CD4-positive, alpha-beta memory T cell (primary cell): Measurements from ENCODE around the gene EZH2. TPM values are rescaled to one million over a fixed set of nuclear protein-coding genes. Genes with fewer than 3 reads are reported as not detected.
A peak's percentile ranks its signal among the peaks of the same experiment; 100 is the strongest.

Experiments used
- CTCF ChIA-PET: fragments of 350-600 bp; sonication (Branson Sonifier 250); formaldehyde crosslinking; loops from one replicate; lab custom pipeline; 2021; ENCODE audit warnings: inconsistent platforms; ENCODE audit not compliant: partially characterized antibody; lab: Charles Lee
- POLR2A ChIA-PET: fragments of 350-600 bp; sonication (Branson Sonifier 250); formaldehyde crosslinking; loops from one replicate; lab custom pipeline; 2021; ENCODE audit not compliant: partially characterized antibody; lab: Charles Lee
- DNase-seq, 5 donors: peaks; one replicate each; pipeline versions ENCODE4 v3.0.0 to v3.0.0-alpha.2; 2020 to 2022; ENCODE audit warnings: mixed read lengths in 1 of 5
- H3K27ac ChIP-seq: one replicate; pipeline ENCODE4 v1.7.0; 2013; ENCODE audit warnings: low read depth, low read length
- H3K27me3 ChIP-seq: 2 replicates; pipeline ENCODE4 v1.7.0; 2013; ENCODE audit warnings: mild to moderate bottlenecking, low read length, moderate library complexity; ENCODE audit not compliant: insufficient read depth
- H3K36me3 ChIP-seq: 2 replicates; pipeline ENCODE4 v1.7.0; 2013; ENCODE audit warnings: mild to moderate bottlenecking, low read length, moderate library complexity; ENCODE audit not compliant: insufficient read depth
- H3K4me1 ChIP-seq: 2 replicates; pipeline ENCODE4 v1.7.0; 2013; ENCODE audit warnings: mild to moderate bottlenecking, low read length, moderate library complexity; ENCODE audit not compliant: insufficient read depth
- H3K4me3 ChIP-seq, 2 donors: one replicate each; pipeline ENCODE4 v1.7.0; 2013; ENCODE audit warnings: low read length in 2 of 2, mild to moderate bottlenecking in 1 of 2
- H3K9me3 ChIP-seq, 2 donors: one replicate each; pipeline ENCODE4 v1.7.0; 2013; ENCODE audit warnings: low read length in 2 of 2, control low read depth in 1 of 2; ENCODE audit not compliant: control insufficient read depth in 1 of 2
- H3K27ac Mint-ChIP-seq, 7 donors: one replicate each; pipeline ENCODE4 v1.8.0; 2020 to 2021; ENCODE audit warnings: mixed read lengths in 7 of 7, mild to moderate bottlenecking in 6 of 7, inconsistent platforms in 3 of 7, moderate library complexity in 3 of 7
- H3K27me3 Mint-ChIP-seq, 2 donors: one replicate each; pipeline ENCODE4 v1.8.0; 2020 to 2021; ENCODE audit warnings: mixed read lengths in 2 of 2
- H3K36me3 Mint-ChIP-seq, 2 donors: one replicate each; pipeline ENCODE4 v1.8.0; 2020 to 2021; ENCODE audit warnings: mixed read lengths in 2 of 2, inconsistent platforms in 1 of 2, mild to moderate bottlenecking in 1 of 2
- H3K4me1 Mint-ChIP-seq, 4 donors: one replicate each; pipeline ENCODE4 v1.8.0; 2020 to 2021; ENCODE audit warnings: mixed read lengths in 4 of 4, mild to moderate bottlenecking in 1 of 4
- H3K4me3 Mint-ChIP-seq, 8 donors: one replicate each; pipeline ENCODE4 v1.8.0; 2020 to 2021; ENCODE audit warnings: mixed read lengths in 8 of 8, mild to moderate bottlenecking in 7 of 8, moderate library complexity in 6 of 8, inconsistent platforms in 3 of 8
- H3K9me3 Mint-ChIP-seq, 8 donors: one replicate each; pipeline ENCODE4 v1.8.0; 2020 to 2021; ENCODE audit warnings: mixed read lengths in 8 of 8, mild to moderate bottlenecking in 5 of 8, inconsistent platforms in 3 of 8, moderate library complexity in 1 of 8
- intact Hi-C: fragments of 100-400 bp; cut with micrococcal nuclease; formaldehyde crosslinking; loops from one replicate; pipeline ENCODE4 v1.15.1; 2023
- polyA plus RNA-seq, 2 donors: library from polyadenylated mRNA; unstranded; fragments of 300-500 nt; fragmentation: Illumina TruSeq; gene quantifications; one replicate each; pipeline ENCODE4 v1.2.3, GENCODE V29; 2021
- total RNA-seq, 2 experiments: library from RNA; stranded (reverse); gene quantifications; one replicate each; pipeline ENCODE4 v1.2.3, GENCODE V29; 2021

EZH2 gene
- total and polyA plus RNA-seq, 4 experiments from 2014 or later: 4.3 to 11.3 (median 7.5) TPM

DNA sequence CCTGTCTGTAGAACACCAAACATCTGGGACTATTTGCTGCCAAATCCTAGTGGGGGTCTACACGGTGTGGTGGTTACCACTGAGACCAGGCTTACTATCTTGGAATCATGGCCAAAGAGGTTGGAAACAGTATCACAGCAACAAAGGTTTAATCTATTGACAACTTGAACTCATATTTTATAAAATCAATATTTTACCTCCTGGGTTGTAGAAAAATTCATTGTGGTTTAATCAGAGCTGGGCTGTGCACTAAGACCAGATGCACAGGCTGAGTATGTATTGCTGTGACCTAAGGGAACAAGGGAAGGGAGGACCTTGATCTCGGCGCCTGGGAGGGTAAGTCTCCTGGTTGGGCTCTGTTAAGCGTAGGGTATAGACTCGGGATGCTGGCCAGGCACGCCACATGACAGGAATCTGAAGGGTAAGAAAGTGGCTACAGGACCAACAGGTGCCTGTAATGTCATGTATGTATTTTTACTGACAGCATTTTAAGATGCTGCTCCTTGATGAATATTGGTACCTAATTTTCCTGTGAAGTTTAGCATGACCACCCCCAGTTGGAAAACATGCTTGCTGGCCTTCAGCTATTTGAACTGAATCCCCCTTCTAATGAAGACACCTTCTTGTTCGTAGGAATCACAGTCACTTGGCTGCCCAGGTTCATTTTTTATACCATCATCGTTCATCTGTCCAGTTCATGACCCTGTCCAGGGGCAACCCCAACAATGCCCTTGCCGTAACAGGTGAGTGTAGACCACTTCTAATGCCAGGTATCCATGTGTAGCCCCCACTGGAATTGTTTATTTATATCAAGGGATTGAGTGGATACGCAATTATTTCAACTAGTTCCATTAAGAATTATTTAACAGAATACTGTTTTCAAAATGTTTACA lies 79.5 kb downstream of the EZH2 start:
- no peak overlapping the region for H3K4me3 Mint-ChIP-seq
- no peak for DNase-seq
- Histone ChIP-seq H3K4me1 (no peaks in the 10 kb centered on the region), H3K27me3 (no peaks in the 10 kb centered on the region), H3K4me3 (no peak overlapping the region), H3K9me3 (no peaks in the 10 kb centered on the region), H3K27ac (no peak overlapping the region), H3K36me3 (peaks cover 11% of the 10 kb centered on the region)
- H3K36me3 Mint-ChIP-seq: peaks cover 38 to 54% of the 10 kb centered on the region in 2 donors
- ChIA-PET POLR2A (no interaction called here), CTCF (interaction anchor here (1.6 to 1.8 kb wide), 2 partner anchors 10 to 158 kb away, joined by 7 to 8 read pairs; no protein-coding TSS in a partner anchor)
- peak overlapping the region in 3 of 7 donors; percentile 32 to 60 (median 52) for H3K27ac Mint-ChIP-seq
- H3K9me3 Mint-ChIP-seq: no peaks in the 10 kb centered on the region
- intact Hi-C loops: no loop called here
- peaks cover 0 to 2% (median 0%) of the 10 kb centered on the region in 4 donors for H3K4me1 Mint-ChIP-seq
- no peaks in the 10 kb centered on the region for H3K27me3 Mint-ChIP-seq

DNA sequence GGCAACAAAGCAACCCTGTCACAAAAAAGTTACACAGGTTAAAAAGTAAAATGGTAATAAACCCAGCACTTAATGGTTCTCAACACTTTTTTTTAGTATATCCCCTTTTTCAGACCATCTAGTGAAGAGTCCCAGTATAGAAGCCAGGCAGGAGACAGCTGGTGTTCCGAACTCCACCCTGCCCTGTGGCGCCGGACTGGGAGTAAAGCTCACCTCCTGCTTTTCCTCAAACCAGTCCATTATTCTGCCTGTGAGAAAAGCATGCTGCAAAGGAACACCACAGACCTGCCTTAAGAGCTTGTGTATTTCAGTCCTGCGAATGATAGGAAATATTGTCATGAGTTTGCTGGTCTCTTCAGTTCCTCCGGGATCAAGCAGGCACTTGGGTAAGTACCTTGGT lies 81.0 kb downstream of the EZH2 start:
- POLR2A ChIA-PET: no interaction called here
- H3K4me3 ChIP-seq: no peak overlapping the region
- H3K36me3 ChIP-seq: peaks cover 26% of the 10 kb centered on the region
- CTCF ChIA-PET: interaction anchor here (0.7 kb wide), 1 partner anchor 29 kb away, joined by 3 read pairs; no protein-coding TSS in a partner anchor
- no peak overlapping the region for H3K4me3 Mint-ChIP-seq
- H3K4me1 ChIP-seq: no peaks in the 10 kb centered on the region
- H3K27me3 Mint-ChIP-seq: no peaks in the 10 kb centered on the region
- H3K9me3 Mint-ChIP-seq: no peaks in the 10 kb centered on the region
- intact Hi-C loops: no loop called here
- H3K9me3 ChIP-seq: no peaks in the 10 kb centered on the region
- peaks cover 0 to 2% (median 0%) of the 10 kb centered on the region in 4 donors for H3K4me1 Mint-ChIP-seq
- no peaks in the 10 kb centered on the region for H3K27me3 ChIP-seq
- H3K27ac ChIP-seq: no peak overlapping the region
- DNase-seq: no peak
- peak overlapping the region in 2 of 7 donors; percentile 41 to 50 for H3K27ac Mint-ChIP-seq
- peaks cover 51 to 57% of the 10 kb centered on the region in 2 donors for H3K36me3 Mint-ChIP-seq

DNA sequence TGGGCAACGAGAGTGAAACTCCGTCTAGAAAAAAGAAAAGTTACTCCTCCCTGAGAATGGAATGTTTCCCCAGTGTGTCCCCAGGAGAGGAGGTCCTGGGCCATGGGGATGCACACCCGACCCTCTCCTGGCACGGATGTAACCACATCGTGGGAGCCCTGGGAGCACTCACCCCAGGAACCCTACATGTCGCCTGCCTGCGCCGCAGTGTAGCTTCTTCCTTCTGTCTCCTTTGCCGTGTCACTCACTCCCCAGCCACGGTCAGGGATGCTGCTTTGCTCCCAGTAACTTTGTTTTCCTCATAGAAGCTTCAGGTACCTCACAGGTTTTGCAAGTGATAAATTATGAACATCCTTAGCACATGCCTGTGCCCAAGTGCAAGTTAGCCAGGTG lies 82.0 kb downstream of the EZH2 start:
- DNase-seq: no peak
- peaks cover 0 to 2% (median 0%) of the 10 kb centered on the region in 4 donors for H3K4me1 Mint-ChIP-seq
- Histone ChIP-seq H3K4me3 (no peak overlapping the region), H3K27ac (no peak overlapping the region), H3K27me3 (no peaks in the 10 kb centered on the region), H3K9me3 (no peaks in the 10 kb centered on the region), H3K36me3 (peaks cover 34% of the 10 kb centered on the region), H3K4me1 (no peaks in the 10 kb centered on the region)
- H3K9me3 Mint-ChIP-seq: no peaks in the 10 kb centered on the region
- ChIA-PET POLR2A (no interaction called here), CTCF (no interaction called here)
- H3K27ac Mint-ChIP-seq: no peak overlapping the region
- no peaks in the 10 kb centered on the region for H3K27me3 Mint-ChIP-seq
- intact Hi-C loops: no loop called here
- H3K36me3 Mint-ChIP-seq: peaks cover 49 to 63% of the 10 kb centered on the region in 2 donors
- H3K4me3 Mint-ChIP-seq: no peak overlapping the region

DNA sequence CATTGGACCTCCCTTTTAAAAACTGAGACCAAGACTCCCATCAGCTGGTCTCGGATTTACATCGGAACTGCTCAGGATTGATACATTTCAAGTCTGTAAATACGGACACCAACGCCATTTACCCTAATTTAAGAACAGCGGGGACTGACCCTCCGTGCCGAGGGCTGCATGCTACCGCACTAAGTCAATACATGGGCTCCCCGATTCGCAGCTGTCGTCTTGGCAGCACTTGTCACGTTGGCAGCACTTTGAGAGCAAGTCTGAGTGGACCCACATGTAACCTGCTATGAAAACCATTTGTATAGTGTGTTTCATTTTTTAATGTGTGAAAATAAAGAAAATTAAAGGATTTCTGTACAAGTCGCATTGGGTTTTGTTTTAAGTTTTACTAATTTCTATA lies 83.4 kb downstream of the EZH2 start:
- no peak for DNase-seq
- Histone ChIP-seq H3K4me3 (no peak overlapping the region), H3K27ac (no peak overlapping the region), H3K36me3 (peaks cover 44% of the 10 kb centered on the region), H3K27me3 (no peaks in the 10 kb centered on the region), H3K4me1 (no peaks in the 10 kb centered on the region), H3K9me3 (no peaks in the 10 kb centered on the region)
- Mint-ChIP-seq H3K27me3 (no peaks in the 10 kb centered on the region), H3K27ac (peak overlapping the region in 1 of 7 donors; percentile 65), H3K4me3 (no peak overlapping the region), H3K9me3 (no peaks in the 10 kb centered on the region), H3K36me3 (peaks cover 47 to 63% of the 10 kb centered on the region in 2 donors), H3K4me1 (peaks cover 0 to 2% (median 0%) of the 10 kb centered on the region in 4 donors)
- intact Hi-C loops: no loop called here
- POLR2A ChIA-PET: no interaction called here
- CTCF ChIA-PET: no interaction called here

DNA sequence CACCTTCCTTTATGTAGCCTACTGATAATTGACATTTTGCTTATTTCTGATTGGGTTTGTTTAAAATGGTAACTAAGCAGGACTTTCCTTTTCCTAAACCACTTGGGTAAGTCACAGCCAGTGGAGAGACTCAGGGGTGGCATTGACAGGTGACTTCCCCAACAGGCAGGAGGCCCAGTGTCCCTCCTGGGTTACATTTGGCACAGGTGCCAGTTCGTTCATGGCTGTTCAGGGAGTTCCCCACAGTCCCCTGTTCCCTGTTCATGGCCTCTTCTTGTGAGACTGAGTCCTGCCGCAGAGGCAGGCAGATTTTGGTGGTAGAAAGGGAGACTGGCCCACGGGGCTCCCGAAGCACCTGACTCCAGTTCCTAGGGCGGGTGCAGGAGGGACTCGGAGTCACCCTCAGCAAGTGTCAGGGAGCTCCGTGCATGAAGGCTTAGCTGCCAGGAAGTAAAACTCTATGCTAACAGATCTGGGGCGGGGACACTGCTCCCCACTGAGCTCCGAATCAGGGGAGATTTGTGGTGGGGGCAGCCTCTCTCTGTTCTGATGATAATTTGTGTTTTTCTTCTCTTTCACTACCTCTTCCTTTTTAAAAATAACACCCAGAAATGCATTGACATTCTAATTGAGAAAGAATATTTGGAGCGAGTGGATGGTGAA lies 84.1 kb downstream of the EZH2 start:
- Mint-ChIP-seq H3K27me3 (no peaks in the 10 kb centered on the region), H3K9me3 (no peaks in the 10 kb centered on the region), H3K4me3 (no peak overlapping the region), H3K4me1 (peaks cover 0 to under 1% (median 0%) of the 10 kb centered on the region in 4 donors), H3K27ac (peak overlapping the region in 1 of 7 donors; percentile 65), H3K36me3 (peaks cover 47 to 64% of the 10 kb centered on the region in 2 donors)
- intact Hi-C loops: no loop called here
- Histone ChIP-seq H3K4me3 (no peak overlapping the region), H3K36me3 (peaks cover 44% of the 10 kb centered on the region), H3K27ac (no peak overlapping the region), H3K9me3 (no peaks in the 10 kb centered on the region), H3K4me1 (no peaks in the 10 kb centered on the region), H3K27me3 (no peaks in the 10 kb centered on the region)
- ChIA-PET CTCF (no interaction called here), POLR2A (no interaction called here)
- DNase-seq: no peak

DNA sequence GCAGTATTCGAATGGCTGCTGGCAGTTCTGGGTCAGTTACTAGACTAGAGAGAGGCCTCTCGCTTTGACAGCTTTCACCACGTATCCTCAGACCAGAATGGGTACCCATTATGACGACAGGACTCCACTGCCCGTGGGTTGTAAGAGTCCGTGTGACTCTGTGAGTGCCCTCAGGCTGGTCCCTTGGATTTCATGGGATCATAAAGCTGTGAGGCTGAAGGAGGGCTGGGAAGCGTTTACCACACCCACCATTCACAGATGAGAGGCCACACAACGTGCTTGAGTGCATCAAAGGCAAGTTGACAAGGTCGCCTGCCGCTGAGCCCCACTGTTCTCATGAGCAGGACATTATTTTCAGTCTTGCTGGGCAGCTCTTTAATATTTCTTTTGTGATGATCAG lies 87.2 kb downstream of the EZH2 start:
- H3K27me3 ChIP-seq: no peaks in the 10 kb centered on the region
- Mint-ChIP-seq H3K36me3 (peaks cover 63 to 80% of the 10 kb centered on the region in 2 donors), H3K27ac (peak overlapping the region in 1 of 7 donors; percentile 29), H3K4me3 (no peak overlapping the region), H3K27me3 (no peaks in the 10 kb centered on the region), H3K4me1 (peaks cover 0 to 2% (median 0%) of the 10 kb centered on the region in 4 donors), H3K9me3 (no peaks in the 10 kb centered on the region)
- intact Hi-C loops: no loop called here
- H3K27ac ChIP-seq: no peak overlapping the region
- DNase-seq: no peak
- H3K36me3 ChIP-seq: peaks cover 60% of the 10 kb centered on the region
- H3K9me3 ChIP-seq: no peaks in the 10 kb centered on the region
- ChIA-PET CTCF (no interaction called here), POLR2A (no interaction called here)
- H3K4me1 ChIP-seq: no peaks in the 10 kb centered on the region
- H3K4me3 ChIP-seq: no peak overlapping the region

DNA sequence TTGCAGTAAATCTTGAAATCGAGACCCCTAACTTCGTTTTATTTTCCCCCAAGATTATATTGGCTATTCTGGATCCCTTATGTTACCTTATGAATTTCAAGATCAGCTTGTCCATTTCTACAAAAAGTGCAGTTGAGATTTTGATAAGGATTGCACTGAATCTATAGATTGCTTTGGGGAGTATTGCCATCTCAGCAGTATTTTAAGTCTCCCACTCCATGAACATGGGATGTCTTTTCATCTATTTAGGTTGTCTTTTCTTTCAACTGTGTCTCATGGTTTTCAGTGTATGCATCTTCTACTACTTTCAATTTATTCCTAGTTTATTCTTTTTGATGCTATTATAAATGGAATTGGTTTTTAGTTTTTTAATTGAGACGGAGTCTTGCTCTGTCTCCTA lies 89.6 kb downstream of the EZH2 start:
- no peaks in the 10 kb centered on the region for H3K4me1 ChIP-seq
- H3K27ac ChIP-seq: no peak overlapping the region
- H3K27me3 Mint-ChIP-seq: no peaks in the 10 kb centered on the region
- ChIA-PET CTCF (no interaction called here), POLR2A (no interaction called here)
- peaks cover 68% of the 10 kb centered on the region for H3K36me3 ChIP-seq
- no peak overlapping the region for H3K4me3 Mint-ChIP-seq
- H3K4me3 ChIP-seq: no peak overlapping the region
- H3K27me3 ChIP-seq: no peaks in the 10 kb centered on the region
- peak overlapping the region in 1 of 7 donors; percentile 22 for H3K27ac Mint-ChIP-seq
- H3K36me3 Mint-ChIP-seq: peaks cover 58 to 85% of the 10 kb centered on the region in 2 donors
- intact Hi-C loops: no loop called here
- H3K9me3 ChIP-seq: no peaks in the 10 kb centered on the region
- H3K9me3 Mint-ChIP-seq: no peaks in the 10 kb centered on the region
- DNase-seq: no peak
- peaks cover 0 to 2% (median 0%) of the 10 kb centered on the region in 4 donors for H3K4me1 Mint-ChIP-seq
